Cortex of kidney (tissue), 1 donor: ENCODE measurements around the gene PMVK.

ENCODE experiments used
- DNase-seq: peaks from one replicate; lab custom pipeline; 2025; lab: John Stamatoyannopoulos, UW

PMVK gene

DNA sequence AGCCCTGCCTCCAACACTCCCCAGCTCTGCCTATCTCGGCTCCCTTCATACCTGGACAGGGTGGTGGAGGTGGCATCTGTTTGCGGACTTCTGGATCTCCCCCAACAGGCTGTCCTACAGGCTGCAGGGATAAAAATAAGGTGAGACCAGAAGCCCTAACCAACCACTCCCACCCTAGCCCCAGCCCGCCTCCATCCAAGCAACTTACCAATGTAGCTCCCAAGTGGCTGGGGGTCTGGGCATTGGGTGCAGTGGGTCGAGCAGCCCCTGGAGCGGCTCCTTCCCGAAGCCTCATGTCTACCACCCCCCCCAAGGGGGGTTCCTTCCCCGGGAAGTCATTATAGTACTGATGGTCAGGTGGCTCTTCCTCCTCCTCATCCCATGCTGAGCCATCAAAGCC lies 29.6 kb upstream of the PMVK start:
- DNase-seq: no peak

- no peak for DNase-seq
Observed at GRCh38 chr1:154964359-154964758, 27.8 kb upstream of the PMVK start.

DNA sequence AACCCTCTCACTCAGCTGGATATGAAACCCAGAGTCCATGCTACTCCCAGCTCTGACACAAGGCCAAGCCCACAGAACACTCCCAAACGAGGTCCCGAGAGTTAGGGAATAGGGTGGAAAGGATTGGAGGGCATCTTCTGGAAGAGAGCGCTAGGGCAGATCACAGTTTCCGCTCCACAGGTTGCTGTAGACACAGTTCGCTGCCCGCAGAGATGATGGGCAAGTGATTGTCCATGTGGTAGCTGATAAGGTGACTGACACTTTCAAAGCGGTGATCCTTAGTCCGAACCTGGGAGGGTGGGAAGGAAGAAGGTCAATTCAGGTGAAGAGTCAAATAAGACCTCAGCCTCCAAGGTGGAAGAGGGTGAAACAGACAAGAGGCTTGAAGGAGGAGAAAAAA lies 27.1 kb upstream of the PMVK start:
- DNase-seq: no peak

DNA sequence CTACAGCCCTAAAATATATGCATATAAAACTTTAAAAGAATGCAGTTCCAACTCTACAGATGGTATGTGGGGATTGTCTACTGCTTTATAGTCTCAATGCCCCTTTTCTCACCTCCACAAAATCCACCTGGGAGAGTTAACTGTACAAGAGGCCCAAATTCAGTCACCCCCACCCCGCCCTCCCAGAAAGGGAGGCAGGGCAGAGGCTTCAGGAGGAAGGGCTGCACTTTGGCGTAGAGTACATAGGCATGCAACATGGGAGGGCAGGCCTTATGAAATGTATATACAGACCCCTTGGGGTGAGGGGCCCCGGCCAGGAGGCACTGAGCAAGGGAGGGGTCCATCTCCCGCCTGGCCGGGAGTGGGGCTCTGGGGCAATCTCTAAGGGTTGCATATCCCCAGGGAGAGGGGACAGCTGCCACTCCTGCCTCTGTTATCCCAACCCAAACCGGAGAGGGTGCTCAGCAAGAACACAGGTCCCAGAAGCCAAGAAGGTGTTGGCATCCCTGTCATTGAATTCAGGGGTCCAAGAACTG lies 26.3 kb upstream of the PMVK start:
- no peak for DNase-seq

DNA sequence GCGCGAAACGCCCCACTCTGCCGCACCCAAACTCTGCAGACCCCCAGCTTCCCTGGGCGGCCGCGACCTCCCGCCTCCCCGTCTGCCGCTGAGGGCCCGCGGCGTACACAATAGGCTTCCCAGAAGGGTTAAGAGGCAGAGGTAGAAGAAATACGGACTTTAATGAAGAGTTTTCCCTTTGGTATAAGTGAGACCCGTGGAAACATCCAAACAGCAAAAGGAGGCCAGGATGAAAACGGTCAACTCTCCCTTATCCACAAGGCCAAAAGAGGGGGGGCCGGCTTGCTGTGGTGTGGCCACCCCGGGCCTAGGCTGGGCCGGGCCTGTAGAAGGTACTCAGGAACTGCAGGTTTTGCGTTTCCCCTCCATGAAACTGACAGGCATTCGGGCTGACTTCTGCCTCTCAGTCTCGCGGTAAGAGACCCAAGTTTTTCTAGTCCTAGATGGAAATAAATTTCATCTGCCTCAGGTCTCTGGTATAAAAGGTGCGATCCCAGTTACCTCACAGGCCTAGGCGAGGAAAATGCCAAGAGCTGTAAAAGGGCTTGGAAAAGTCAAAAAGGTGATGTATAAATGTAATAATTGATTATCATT lies 25.7 kb upstream of the PMVK start:
- DNase-seq: no peak

DNA sequence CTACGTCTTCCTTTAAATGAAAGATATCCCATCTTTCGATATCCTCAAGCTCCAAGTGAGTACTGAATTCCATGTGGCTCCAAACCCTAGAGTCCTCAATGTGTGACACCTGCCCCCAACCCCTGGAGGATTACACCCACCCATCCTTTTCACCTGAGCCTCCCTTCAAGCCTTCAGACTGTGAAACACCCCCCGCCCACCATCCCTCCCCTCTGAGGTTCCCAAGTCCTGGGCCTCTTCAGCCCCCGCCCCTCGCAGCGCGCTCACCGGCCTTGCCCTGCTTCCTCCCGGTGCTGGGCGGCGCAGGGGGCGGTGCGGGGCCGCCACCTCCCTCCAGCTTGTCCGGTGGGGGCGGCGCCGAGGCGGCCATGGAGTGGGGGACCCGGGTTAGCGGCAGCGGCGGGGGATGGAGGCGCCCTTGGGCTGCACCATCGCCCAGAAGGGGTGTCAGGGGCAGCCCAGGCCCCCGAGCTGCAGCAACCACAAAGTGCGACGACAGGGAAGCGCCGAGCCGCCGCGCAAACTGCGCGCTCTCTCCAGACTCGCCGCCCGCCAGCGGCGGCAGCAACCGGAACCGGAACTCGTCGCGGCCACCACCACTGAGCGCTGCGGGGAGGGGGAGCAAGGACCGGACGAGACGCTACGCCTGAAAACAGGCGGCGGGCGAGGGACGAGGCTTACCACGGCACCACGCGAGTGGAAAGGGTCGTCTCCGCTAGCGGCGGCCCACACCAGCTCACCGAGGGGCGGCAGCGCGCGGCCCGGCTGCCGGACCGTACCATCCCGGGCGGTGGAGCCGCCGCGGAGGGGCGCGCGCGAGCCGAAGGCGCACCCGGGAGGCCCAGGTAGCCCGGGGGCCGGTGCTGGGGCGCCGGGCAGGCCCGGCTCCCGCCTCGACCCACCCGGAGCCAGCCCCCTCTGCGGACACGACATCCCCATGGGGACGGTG lies 25.0 kb upstream of the PMVK start, which contains the start of gene PYGO2:
PYGO2 (minus strand) TSS at position 576 of the 949 bp plus-strand sequence; CDS start at position 370, 206 bp downstream.
- no peak for DNase-seq

- DNase-seq: no peak
Observed at GRCh38 chr1:154960446-154961136, 24.1 kb upstream of the PMVK start.

DNA sequence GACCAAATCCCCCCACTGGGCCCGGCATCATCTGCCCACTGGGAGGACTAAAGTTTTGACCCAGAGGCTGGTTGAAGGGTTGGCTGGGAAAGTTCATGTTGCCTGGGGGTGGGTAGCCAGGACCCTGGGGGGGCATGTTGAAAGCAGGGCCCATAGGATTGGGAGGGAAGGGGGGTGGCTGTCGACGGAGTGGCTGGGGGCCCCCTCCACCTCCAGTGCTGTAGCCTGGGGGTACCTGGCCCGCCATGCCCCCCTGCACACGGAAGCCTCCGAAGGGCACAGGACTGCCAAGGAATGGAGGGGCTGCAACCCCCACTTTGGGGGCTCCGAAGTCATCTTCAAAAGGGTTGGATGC lies 22.9 kb upstream of the PMVK start:
- no peak for DNase-seq

- DNase-seq: no peak
Observed at GRCh38 chr1:154958681-154959425, 22.3 kb upstream of the PMVK start.

DNA sequence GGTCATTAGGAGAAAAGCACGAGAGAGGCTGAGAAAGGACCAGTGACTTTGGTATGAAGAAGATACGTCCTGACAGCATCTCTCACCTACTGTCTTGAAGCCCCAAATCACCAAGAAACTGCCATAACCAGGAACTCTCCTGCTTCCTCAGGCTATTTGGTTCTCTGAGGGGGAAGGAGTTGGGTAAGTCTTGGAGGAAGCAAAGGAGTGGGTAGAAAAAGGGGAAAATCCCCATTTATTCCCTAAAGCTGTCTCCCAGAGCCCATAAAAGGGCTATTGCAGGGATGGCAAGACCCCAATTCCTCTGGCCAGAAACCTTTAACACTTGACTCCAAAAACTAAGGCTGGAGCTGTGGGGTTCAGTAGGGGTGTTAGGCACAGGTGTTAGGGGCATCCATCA lies 21.5 kb upstream of the PMVK start:
- DNase-seq: no peak

- no peak for DNase-seq
Observed at GRCh38 chr1:154957091-154957657, 20.7 kb upstream of the PMVK start.

DNA sequence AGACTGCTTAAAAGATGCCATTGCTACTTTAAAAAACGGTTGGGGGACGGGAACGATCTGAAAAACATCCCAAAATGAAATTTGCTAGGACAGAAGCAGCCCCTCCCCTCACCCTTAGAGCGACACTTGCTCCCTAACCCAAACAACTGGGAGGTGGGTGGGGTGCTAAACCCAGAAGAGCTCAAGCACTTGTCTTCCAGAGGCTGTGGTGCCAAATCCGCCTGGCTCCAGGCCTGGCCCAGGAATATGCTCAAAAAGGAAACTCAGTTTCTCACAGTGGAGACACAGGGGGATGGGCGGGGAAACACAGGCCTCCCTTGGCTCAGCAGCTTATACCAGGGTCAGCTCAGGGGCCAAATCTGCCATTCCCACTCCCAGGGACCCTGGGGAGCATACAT lies 20.0 kb upstream of the PMVK start:
- no peak for DNase-seq

DNA sequence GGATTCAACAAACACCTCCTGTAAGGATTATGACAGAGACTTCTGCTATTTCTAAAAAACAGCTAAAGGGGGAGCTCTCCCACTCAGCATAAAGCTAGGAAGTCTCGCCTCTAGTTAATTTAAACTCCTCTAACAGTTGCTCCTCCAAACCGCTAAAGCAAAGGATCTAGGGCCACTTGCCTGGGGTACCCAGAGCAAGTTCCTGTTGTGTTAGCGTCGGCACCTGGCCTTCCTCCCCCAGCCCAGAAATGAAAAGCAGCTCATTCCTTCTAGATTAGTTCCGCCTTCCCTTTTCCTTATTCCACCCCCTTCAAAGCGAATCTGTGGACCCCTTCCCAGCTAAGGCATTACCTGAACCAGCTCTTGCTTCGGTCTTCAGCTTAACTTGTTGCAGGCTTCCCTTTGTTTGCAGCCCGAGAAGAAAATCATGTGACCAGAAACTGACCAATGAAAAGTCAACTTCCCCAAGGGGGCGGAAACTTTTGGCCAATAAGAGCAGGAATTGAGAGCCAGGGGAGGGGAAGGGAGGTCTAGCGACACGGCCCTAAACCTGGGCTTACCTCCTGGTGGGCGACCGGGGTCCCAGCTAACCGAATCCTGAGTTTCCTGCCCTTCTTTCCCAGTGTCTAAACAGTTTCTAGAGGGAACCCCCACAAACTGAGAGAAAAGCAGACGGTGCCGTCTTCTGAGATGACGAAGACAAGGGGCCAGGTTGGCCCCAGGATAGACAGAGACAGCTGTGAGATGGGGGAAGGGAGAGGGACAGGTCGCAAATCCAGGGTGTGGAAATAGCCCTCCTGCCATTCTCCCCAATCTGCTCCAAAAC lies 19.4 kb upstream of the PMVK start, which contains the start of gene PBXIP1:
PBXIP1 (minus strand) TSS at position 382 of the 826 bp plus-strand sequence. CDS start 2,378 bp downstream, outside the sequence.
- DNase-seq: no peak

GRCh38 chr1:154955039-154955717 lies 18.7 kb upstream of the PMVK start:
- no peak for DNase-seq

DNA sequence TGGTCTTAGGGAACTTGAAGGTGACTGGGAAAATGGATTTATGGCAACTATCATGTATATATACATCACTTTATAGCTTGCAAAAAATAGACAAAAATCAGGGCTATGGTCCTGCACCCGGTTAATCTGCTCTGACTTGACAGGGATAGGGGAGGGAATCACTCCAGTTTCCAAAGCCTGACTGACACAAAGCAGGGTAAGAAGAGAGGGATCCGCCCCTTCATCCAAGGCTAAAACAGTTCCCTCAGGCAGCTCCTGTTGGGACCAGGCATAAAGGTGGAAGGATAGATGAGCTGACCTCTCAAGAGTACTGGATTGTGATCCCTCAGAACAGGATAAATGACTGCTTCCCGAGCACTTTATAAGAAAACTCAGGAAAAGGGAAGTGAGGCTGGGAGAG lies 18.0 kb upstream of the PMVK start:
- DNase-seq: no peak

DNA sequence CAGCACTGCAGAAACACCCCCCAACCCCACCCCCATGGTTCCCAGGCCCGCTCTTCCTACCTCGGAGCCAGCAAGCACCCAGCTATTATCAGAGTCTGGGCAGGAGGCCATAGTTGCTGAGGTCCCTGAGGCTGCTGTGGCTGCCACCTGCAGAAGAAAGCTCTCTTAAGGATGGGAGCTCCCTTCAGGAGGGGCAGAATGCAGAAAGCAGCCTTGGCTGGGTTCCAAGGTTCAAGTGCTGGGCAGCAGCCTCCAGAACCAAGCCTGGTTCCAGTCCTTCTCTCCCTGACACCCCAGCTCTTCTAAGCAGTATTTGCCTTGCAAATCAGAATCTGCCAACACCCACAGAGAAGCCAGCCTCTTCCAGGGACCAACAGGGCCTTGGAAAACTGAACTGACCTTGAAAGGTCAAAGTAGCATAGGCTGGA lies 17.1 kb upstream of the PMVK start:
- no peak for DNase-seq

DNA sequence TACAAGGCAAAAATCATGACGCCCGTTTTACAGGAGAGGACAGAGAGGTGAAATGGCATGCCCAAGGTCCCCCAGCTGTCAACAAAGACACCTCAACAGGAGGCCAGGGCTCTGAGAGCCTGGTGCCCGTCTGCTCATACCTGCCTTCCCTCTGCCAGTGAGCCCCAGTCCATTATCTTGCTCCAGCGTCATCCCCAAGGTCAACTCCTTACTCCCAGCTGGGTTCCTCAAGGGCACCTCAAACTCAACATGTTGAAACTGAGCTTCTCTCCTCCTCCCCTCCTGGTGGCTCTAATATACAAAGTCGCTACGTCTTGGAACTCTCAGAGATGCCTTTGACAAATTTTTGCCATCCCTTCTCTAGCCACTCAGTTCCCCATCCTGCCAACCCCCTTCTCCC lies 16.1 kb upstream of the PMVK start:
- DNase-seq: no peak

DNA sequence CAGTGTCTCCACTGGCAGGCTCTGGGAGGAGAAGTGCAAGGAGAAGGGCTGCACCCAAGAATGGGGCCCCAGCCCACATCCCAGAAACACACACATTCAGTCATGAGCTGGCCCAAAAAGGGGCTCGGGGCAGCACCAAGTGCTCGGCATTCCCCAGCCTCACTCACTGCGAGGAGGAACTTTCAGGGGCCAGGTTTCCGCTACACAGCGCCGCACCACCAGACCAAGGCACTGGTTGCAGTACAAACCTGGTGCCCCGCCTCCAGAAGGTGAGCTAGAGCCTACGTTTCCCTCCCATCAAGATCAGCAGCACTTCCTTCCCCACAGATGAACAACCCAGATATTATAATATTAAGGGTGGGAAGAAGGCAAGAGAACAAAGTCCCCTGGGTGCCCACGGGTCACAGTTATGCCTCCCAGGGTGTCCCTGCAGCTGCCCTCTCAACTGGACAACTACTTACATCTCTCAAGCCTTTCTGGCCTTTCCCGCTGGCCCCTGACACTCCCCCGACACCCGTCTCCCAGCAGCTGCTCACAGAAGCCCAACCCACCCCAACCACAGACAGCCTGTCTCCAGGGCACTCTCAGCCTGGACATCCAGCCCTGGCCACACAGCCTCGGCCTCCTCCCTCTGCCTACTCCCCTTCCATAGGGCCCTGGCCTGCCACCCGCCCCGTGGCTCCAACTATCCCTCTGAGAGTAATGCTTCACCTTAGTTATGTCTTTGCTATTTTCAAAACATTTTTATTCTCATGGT lies 15.6 kb upstream of the PMVK start:
- no peak for DNase-seq

- no peak for DNase-seq
Observed at GRCh38 chr1:154948079-154948478, 11.6 kb upstream of the PMVK start.
